SJSA1 (cell line): ENCODE data around the gene GRIP1. TPM values are rescaled to one million over a fixed set of nuclear protein-coding genes. Genes with fewer than 3 reads are reported as not detected.

ENCODE experiments used
- DNase-seq, 2 experiments: peaks; one replicate each; pipeline ENCODE4 v3.0.0-alpha.2; 2015 to 2020; ENCODE audit warnings: low spot score in 2 of 2, low read depth in 1 of 2
- H3K27ac ChIP-seq: fragments of 250-450 bp; sonication (Bioruptor Pico); 2 replicates; pipeline ENCODE4 v1.5.1; 2020; ENCODE audit warnings: mild to moderate bottlenecking, moderate library complexity
- H3K27me3 ChIP-seq: fragments of 250-450 bp; sonication (Bioruptor Pico); replicated peaks from 2 replicates; pipeline ENCODE4 v1.5.1; 2020; ENCODE audit warnings: mild to moderate bottlenecking, moderate library complexity
- H3K36me3 ChIP-seq: fragments of 250-450 bp; sonication (Bioruptor Pico); 2 replicates; pipeline ENCODE4 v1.5.1; 2020; ENCODE audit warnings: mild to moderate bottlenecking
- H3K4me1 ChIP-seq: fragments of 250-450 bp; sonication (Bioruptor Pico); replicated peaks from 2 replicates; pipeline ENCODE4 v1.6.1; 2021; ENCODE audit warnings: mild to moderate bottlenecking
- H3K4me3 ChIP-seq: fragments of 250-450 bp; sonication (Bioruptor Pico); 2 replicates; pipeline ENCODE4 v1.5.1; 2020; ENCODE audit warnings: mild to moderate bottlenecking
- H3K9me3 ChIP-seq: fragments of 250-450 bp; sonication (Bioruptor Pico); replicated peaks from 2 replicates; pipeline ENCODE4 v1.5.1; 2020; ENCODE audit warnings: mild to moderate bottlenecking
- total RNA-seq: library from RNA; depleted of rRNA; stranded (reverse); fragments of >200 nt; shearing (Covaris generic); gene quantifications from 2 replicates; pipeline ENCODE4 v1.2.3, GENCODE V29; 2014

Gene GRIP1
- total RNA-seq, 1 experiment from 2014 or later, result 3.5 TPM

- Histone ChIP-seq H3K27ac (no peak overlapping the region), H3K4me3 (no peak overlapping the region), H3K9me3 (no peaks in the 10 kb centered on the region), H3K4me1 (no peaks in the 10 kb centered on the region), H3K27me3 (no peaks in the 10 kb centered on the region; the same call in 1 of the 2 replicates), H3K36me3 (no peaks in the 10 kb centered on the region)
- DNase-seq, result no peak
These were observed 55.4 kb downstream of the GRIP1 start for GRCh38 chr12:66623455-66623854.

GRCh38 chr12:66620688-66621087 lies 58.2 kb downstream of the GRIP1 start:
- H3K27ac ChIP-seq, result no peak overlapping the region
- H3K4me3 ChIP-seq, result no peak overlapping the region
- no peaks in the 10 kb centered on the region; the same call in 1 of the 2 replicates for H3K27me3 ChIP-seq
- DNase-seq, result no peak
- no peaks in the 10 kb centered on the region for H3K36me3 ChIP-seq
- no peaks in the 10 kb centered on the region for H3K9me3 ChIP-seq
- H3K4me1 ChIP-seq, result no peaks in the 10 kb centered on the region

GRCh38 chr12:66620026-66620425 lies 58.9 kb downstream of the GRIP1 start:
- Histone ChIP-seq H3K27ac (no peak overlapping the region), H3K4me1 (no peaks in the 10 kb centered on the region), H3K4me3 (no peak overlapping the region), H3K9me3 (no peaks in the 10 kb centered on the region), H3K27me3 (no peaks in the 10 kb centered on the region; the same call in 1 of the 2 replicates), H3K36me3 (no peaks in the 10 kb centered on the region)
- no peak for DNase-seq

- H3K4me1 ChIP-seq, result no peaks in the 10 kb centered on the region
- no peaks in the 10 kb centered on the region for H3K9me3 ChIP-seq
- H3K27me3 ChIP-seq, result no peaks in the 10 kb centered on the region
- no peak for DNase-seq
- H3K36me3 ChIP-seq, result no peaks in the 10 kb centered on the region
- H3K27ac ChIP-seq, result no peak overlapping the region
- H3K4me3 ChIP-seq, result no peak overlapping the region
These were observed 60.9 kb downstream of the GRIP1 start for GRCh38 chr12:66617991-66618390.

GRCh38 chr12:66612090-66612775 lies 66.6 kb downstream of the GRIP1 start:
- Histone ChIP-seq H3K27ac (no peak overlapping the region), H3K9me3 (no peaks in the 10 kb centered on the region), H3K27me3 (no peaks in the 10 kb centered on the region), H3K4me1 (no peaks in the 10 kb centered on the region), H3K4me3 (no peak overlapping the region), H3K36me3 (no peaks in the 10 kb centered on the region)
- no peak for DNase-seq

- Histone ChIP-seq H3K27ac (no peak overlapping the region), H3K9me3 (no peaks in the 10 kb centered on the region), H3K4me3 (no peak overlapping the region), H3K36me3 (no peaks in the 10 kb centered on the region), H3K4me1 (no peaks in the 10 kb centered on the region), H3K27me3 (no peaks in the 10 kb centered on the region)
- no peak for DNase-seq
These were observed 71.7 kb downstream of the GRIP1 start for GRCh38 chr12:66607147-66607546.

- no peaks in the 10 kb centered on the region for H3K27me3 ChIP-seq
- no peaks in the 10 kb centered on the region for H3K9me3 ChIP-seq
- no peak overlapping the region for H3K4me3 ChIP-seq
- H3K4me1 ChIP-seq, result no peaks in the 10 kb centered on the region
- no peak for DNase-seq
- H3K27ac ChIP-seq, result no peak overlapping the region
- no peaks in the 10 kb centered on the region for H3K36me3 ChIP-seq
These were observed 73.6 kb downstream of the GRIP1 start for GRCh38 chr12:66605293-66605692.

- H3K9me3 ChIP-seq, result no peaks in the 10 kb centered on the region
- H3K27me3 ChIP-seq, result no peaks in the 10 kb centered on the region
- H3K4me1 ChIP-seq, result no peaks in the 10 kb centered on the region
- H3K4me3 ChIP-seq, result no peak overlapping the region
- no peaks in the 10 kb centered on the region for H3K36me3 ChIP-seq
- no peak overlapping the region for H3K27ac ChIP-seq
- DNase-seq, result no peak
These were observed 74.8 kb downstream of the GRIP1 start for GRCh38 chr12:66603981-66604479.

- Histone ChIP-seq H3K4me1 (no peaks in the 10 kb centered on the region), H3K4me3 (no peak overlapping the region), H3K9me3 (no peaks in the 10 kb centered on the region), H3K36me3 (no peaks in the 10 kb centered on the region), H3K27ac (no peak overlapping the region), H3K27me3 (no peaks in the 10 kb centered on the region)
- DNase-seq, result no peak
These were observed 75.4 kb downstream of the GRIP1 start for GRCh38 chr12:66603461-66603860.

GRCh38 chr12:66602483-66603143 lies 76.3 kb downstream of the GRIP1 start:
- no peak for DNase-seq
- no peak overlapping the region for H3K4me3 ChIP-seq
- no peak overlapping the region for H3K27ac ChIP-seq
- H3K9me3 ChIP-seq, result no peaks in the 10 kb centered on the region
- no peaks in the 10 kb centered on the region for H3K4me1 ChIP-seq
- no peaks in the 10 kb centered on the region for H3K36me3 ChIP-seq
- no peaks in the 10 kb centered on the region for H3K27me3 ChIP-seq

GRCh38 chr12:66600903-66601302 lies 78.0 kb downstream of the GRIP1 start:
- Histone ChIP-seq H3K4me3 (no peak overlapping the region), H3K9me3 (no peaks in the 10 kb centered on the region), H3K27me3 (no peaks in the 10 kb centered on the region; the same call in 1 of the 2 replicates), H3K4me1 (no peaks in the 10 kb centered on the region), H3K27ac (no peak overlapping the region), H3K36me3 (no peaks in the 10 kb centered on the region)
- no peak for DNase-seq

- H3K4me3 ChIP-seq, result no peak overlapping the region
- no peak for DNase-seq
- no peaks in the 10 kb centered on the region for H3K4me1 ChIP-seq
- H3K27me3 ChIP-seq, result peaks cover 1% of the 10 kb centered on the region; the same call in 1 of the 2 replicates
- H3K9me3 ChIP-seq, result no peaks in the 10 kb centered on the region
- H3K36me3 ChIP-seq, result no peaks in the 10 kb centered on the region
- H3K27ac ChIP-seq, result no peak overlapping the region
These were observed 79.1 kb downstream of the GRIP1 start for GRCh38 chr12:66599816-66600215.

- no peak for DNase-seq
- peaks cover 6% of the 10 kb centered on the region; the same call in 1 of the 2 replicates for H3K27me3 ChIP-seq
- no peak overlapping the region for H3K4me3 ChIP-seq
- H3K4me1 ChIP-seq, result no peaks in the 10 kb centered on the region
- H3K9me3 ChIP-seq, result no peaks in the 10 kb centered on the region
- no peak overlapping the region for H3K27ac ChIP-seq
- H3K36me3 ChIP-seq, result no peaks in the 10 kb centered on the region
These were observed 80.3 kb downstream of the GRIP1 start for GRCh38 chr12:66598608-66599007.

GRCh38 chr12:66598079-66598478 lies 80.8 kb downstream of the GRIP1 start:
- peaks cover 6% of the 10 kb centered on the region for H3K27me3 ChIP-seq
- H3K4me1 ChIP-seq, result no peaks in the 10 kb centered on the region
- H3K9me3 ChIP-seq, result no peaks in the 10 kb centered on the region
- H3K4me3 ChIP-seq, result no peak overlapping the region
- H3K27ac ChIP-seq, result no peak overlapping the region
- H3K36me3 ChIP-seq, result no peaks in the 10 kb centered on the region
- no peak for DNase-seq
